GM19438 (cell line): ENCODE data around the gene SRRT.
A peak's percentile ranks its signal among the peaks of the same experiment; 100 is the strongest.

Experiments
- ATAC-seq: cut with Tn5 transposase; IDR thresholded peaks from one replicate; pipeline ENCODE4 v1.9.1; 2021; ENCODE audit warnings: low read depth; ENCODE audit not compliant: unreplicated experiment

SRRT gene

DNA sequence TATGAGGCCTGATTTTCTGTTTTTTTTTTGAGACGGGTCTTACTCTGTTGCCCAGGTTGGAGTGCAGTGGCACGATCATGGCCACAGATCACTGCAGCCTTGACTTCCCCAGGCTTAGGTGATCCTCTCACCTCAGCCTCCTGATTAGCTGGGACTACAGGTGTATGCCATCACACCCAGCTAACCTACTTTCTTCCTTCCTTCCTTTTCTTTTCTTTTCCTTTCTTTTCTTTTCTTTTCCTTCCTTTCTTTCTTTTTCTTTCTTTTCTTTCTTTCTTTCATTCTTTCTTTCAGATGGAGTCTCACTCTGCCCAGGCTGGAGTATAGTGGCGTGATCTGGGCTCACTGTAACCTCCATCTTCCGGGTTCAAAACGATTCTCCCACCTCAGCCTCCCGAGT, 3.8 kb downstream of the SRRT start:
- ATAC-seq, result no peak

DNA sequence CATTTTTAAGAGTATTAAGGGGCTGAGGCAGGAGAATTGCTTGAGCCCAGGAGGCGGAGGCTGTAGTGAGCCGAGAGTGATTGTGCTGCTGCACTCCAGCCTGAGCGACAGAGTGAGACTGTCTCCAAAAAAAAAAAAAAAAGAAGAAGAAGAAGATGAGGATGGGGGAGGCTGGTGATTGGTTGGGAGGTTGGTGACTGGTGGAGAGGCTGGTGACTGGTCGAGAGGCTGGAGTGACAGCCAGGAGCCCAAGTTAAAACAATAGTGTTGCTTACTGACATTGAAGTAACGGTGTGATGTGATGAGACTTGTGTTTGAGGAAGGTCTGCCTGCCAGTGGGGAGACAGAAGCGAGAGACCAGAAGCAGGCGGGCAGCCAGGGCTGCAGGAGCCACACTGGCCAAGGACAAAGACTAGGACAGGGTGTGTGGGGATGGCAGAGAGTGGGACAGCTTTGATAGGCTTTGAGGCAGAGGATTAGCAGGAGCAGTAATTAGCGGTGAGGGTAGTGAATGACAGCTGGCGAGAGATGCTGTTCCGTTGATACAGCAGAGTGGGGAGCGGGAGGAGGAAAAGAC, 4.9 kb downstream of the SRRT start:
- no peak for ATAC-seq

DNA sequence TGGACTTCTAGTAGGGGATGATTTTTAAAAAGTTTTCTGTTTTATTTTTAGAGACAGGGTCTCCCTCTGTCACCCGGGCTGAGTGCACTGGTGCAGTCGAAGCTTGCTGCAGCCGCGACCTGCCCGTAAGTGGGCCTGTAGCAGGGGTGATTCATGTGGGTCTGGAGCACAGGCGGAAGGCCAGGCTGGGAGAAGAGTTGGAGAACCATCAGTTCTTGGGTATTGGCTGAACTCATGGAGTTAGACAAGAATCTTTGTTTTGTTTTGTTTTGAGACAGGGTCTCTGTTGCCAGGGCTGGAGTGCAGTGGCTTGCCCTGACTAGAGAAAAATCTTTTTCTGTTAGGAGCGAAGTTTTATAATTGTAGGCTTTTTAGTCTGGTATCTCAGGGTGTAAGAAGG, 5.7 kb downstream of the SRRT start:
- no peak for ATAC-seq

DNA sequence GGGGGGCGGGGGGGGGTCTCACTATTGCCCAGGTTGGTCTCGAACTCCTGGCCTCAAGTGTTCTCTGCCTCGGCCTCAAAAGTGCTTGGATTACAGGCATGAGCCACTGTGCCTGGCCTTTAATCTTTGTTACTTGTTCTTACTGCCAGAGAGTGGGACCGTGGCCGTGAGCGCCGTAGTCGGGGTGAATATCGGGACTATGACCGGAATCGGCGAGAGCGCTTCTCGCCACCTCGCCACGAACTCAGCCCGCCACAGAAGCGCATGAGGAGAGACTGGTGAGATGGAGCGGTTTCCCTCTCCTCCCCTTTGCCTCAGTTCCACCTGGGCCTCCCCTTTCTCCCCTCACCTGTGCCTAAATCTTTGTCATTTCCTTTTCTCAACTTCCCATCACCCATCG, 6.2 kb downstream of the SRRT start:
- no peak for ATAC-seq

DNA sequence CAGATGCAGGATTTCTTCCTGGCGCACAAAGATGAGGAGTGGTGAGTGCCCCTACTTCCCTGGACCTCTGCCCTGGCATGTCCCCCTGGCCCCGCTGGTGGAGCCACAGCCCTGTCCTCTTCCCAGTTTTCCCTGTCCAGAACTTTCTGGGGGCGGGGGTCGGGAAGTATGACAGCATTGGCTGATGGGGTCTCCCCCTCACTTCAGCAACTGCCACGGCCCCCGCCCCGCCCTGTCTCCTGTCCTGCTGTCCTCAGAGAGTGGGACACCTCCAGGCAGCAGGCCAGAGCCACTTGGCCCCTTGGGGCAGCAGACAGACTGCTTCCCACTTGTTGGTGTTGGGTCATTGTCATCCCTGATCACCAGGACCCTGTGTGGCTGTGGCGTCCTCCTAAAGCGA, 7.3 kb downstream of the SRRT start:
- no peak for ATAC-seq

DNA sequence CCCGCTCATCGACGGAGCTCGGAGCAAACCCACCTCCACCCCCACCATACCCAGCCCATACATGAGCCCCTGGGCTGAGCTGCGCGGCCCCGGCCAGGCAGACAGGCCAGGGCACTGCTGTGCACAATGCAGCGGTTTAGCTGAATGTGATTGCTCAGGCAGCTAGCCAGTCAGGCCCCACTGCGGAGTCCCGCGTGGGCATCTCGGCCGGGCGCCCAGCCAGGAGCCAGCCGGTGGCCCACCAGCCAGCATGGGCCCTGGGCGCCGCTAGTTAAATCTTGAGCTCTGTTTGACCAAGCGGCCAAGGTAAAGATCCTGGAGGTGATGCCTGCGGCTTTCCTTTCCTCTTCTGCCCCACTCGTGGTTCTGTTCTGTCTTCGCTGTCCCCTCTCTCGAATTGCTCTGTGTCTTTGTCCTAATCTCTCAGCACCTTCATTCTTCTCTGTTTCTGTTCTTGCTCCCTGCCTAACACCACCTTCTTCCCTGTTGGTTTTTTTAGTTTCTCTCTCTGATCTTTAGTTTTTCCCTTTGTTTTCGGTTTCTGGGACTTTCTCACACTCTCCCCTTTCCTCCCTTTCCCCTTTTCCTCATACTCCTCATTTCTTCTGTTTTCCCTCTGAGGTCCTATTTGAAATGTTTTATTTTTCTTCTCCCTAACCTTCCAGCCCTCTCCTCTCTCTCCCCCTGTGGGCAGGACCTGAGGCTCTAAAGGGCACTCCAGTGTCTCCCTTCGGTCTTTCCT, 8.1 kb downstream of the SRRT start:
- ATAC-seq, result no peak

DNA sequence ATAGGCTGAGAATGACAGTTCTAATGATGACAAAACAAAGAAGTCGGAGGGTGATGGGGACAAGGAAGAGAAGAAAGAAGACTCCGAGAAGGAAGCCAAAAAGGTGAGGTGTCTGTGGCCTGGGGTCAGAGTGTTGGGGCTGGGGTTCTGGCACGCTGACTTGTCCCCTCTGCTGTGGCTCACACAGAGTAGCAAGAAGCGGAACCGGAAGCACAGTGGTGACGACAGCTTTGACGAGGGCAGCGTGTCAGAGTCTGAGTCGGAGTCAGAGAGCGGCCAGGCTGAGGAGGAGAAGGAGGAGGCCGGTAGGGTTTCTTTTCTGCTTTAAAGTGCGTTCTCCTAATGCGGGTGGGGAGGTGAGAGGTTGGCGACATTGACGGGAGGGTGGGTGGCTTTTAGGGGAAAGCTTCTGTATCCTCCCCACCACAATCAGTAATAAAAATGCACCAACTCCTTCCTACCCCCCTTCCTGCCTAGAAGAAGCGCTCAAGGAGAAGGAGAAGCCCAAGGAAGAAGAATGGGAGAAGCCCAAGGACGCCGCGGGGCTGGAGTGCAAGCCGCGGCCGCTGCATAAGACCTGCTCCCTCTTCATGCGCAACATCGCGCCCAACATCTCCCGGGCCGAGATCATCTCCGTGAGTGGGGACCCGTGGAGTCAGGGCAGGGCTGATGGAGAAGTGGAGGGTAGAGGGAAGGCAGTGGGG, 10.0 kb downstream of the SRRT start:
- no peak for ATAC-seq

DNA sequence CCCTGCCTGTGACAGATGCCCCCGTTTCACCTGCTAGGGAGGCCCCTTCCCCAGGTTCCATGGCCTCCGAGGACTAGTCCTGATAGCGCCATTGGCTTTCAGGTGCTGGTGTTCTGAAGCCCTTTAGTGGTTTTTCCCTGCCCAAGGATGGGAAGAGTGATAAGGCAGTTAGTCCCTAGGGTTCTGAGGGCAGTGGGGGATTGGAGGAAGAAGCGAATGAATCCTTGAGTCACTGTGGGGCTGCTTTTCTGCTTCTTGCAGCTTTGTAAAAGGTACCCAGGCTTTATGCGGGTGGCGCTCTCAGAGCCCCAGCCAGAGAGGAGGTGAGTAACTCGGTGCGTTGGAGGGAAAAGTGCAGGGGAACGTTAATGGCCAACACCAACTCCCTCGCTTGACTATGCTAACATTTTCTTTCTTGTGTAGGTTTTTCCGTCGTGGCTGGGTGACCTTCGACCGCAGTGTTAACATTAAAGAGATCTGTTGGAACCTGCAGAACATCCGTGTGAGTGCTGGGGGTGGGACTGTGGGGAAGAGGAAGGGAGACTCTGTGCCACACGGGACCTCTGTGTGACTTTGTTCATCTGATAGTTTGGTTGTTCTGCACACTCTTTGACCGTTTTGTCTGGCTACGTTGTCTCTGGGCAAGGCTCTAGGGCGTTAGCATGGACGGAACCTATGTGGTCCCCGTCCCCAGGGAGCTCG, 10.7 kb downstream of the SRRT start:
- no peak for ATAC-seq

DNA sequence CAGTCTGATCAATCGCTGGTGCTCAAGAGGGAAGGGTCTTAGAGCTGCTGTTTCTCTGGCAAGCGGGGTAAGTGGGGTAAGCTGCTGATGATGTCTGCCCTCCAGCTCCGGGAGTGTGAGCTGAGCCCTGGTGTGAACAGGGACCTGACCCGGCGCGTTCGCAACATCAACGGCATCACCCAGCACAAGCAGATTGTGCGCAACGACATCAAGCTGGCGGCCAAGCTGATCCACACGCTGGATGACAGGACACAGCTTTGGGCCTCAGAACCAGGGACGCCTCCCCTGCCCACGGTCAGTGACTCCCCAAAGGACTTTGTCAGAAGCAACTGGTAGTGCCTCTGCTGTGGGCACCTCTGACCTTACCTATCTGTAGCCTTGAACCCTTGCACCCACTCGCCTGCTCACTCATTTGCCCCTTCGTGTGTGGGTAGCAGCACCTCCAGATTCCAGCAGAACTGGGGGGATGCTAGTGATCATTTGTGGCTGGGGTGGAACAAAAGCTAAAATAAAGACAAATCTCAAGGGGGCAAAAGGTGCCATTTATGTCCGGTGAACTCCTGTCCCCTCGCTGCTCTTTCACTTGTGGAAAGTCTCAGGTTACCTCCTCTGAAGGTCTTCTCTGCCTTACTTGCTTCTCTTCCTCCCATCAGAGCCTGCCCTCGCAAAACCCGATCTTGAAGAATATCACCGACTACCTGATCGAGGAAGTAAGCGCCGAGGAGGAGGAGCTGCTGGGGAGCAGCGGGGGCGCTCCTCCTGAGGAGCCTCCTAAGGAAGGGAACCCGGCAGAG, 11.4 kb downstream of the SRRT start:
- ATAC-seq, result no peak

DNA sequence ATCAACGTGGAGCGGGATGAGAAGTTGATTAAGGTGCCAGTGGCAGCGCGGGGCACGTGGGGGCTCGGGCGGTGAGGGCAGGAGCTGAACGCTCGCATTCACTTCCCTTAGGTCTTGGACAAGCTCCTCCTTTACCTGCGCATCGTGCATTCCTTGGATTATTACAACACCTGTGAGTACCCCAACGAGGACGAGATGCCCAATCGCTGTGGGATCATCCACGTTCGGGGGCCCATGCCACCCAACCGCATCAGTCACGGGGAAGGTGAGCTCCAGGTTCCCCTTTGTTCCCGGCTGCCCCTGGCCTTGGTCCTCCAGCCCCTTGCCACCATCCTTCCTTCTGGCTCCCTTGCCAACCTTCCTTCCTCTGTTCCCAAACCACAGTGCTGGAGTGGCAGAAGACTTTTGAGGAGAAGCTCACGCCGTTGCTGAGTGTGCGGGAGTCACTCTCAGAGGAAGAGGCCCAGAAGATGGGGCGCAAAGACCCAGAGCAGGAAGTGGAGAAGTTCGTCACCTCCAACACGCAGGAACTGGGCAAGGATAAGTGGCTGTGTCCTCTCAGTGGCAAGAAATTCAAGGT, 12.1 kb downstream of the SRRT start:
- no peak for ATAC-seq

DNA sequence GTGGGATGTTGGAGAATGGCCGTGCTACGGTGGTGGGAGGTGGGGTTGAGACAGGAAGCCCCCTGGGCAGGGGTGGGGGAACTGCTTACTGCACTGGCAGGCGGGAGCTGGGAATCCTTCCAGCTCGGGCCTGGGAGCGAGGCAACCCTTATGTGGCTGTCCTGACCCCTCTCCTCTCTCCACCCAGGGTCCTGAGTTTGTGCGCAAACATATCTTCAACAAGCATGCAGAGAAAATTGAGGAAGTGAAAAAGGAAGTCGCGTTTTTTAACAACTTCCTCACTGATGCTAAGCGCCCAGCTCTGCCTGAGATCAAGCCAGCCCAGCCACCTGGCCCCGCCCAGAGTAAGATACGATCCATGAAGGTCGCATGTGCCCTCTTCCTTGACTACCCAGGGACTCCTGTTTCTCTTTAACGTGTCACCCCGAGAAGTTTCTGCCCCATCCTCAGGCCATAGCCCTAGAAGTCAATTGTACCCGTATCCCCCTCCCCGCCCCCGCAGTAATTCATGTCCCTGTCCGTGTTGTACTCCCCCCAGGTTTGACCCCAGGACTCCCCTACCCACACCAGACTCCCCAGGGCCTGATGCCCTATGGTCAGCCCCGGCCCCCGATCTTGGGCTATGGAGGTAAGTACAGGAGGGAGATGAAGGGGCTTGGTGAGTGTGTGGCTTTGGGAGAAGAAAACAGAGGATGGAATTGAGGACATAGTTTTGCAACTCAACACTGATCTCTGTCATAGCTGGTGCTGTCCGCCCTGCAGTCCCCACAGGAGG, 12.8 kb downstream of the SRRT start:
- no peak for ATAC-seq

DNA sequence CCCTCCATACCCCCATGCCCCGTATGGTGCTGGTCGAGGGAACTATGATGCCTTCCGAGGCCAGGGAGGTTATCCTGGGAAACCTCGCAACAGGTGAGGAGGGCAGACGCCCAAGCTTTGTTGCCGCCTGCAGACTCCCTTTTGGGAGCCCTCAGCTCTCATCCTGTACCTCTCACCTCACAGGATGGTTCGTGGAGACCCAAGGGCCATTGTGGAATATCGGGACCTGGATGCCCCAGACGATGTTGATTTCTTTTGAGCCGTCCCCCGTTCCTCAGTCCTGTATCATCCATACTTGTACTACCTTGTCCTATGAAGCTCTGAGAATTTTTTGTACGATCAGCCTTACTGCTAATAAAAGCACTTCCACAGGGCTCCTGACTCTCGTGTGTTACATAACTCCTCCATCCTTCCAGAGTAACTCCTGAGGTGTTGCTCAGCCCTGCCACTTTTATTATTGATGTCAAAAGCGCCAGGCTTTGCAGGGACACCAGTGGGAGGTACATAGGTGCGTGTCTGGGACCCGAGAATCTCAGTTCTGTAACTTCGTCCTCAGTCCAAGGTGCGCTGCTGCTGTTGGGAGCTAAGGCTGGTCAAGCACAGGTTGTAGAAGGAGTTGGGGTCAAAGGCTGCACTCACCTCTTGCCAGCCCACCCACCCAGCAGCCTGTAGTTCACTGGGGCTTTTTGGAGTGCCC, 13.5 kb downstream of the SRRT start:
- no peak for ATAC-seq

DNA sequence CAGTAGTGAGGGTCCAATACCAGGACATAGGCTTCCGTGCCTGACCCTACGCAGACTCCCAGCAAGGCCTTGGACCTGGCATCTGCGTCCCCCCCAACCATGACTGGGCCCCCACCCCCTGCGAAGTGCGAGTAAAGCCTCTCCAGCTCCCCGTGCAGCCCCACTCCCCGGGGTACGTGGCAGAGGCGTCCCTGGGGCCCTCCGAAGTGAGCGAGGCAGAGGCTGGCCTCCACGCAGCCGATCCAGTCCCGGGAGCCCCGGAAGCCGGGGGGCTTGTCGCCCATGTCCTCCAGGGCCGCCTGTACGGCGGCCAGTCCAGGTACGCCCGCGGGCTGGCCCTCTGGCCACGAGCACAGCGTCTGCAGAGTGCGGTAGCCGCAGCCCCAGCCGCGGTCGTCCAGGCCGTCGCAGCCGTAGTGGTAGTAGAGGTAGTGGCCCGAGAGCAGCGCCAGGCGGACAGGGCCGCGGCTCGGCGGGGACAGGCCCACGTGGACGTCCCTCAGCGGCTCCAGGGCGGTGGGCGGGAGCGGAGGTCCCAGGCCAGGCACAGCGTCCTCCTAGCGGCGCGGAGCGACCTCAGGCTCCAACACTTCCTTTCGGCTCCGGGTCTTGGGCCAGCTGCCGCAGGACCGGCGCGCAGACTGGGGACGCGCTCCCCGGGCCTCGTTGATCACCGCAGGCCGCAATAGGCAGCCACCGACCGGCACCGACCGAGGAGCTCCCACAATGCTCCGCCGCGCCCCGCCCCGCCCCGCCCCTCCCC, 14.3 kb downstream of the SRRT start, which contains the start of gene UFSP1:
TSS of gene UFSP1 (minus strand) at position 728 of the 763 bp plus-strand sequence. CDS start at position 284, 444 bp downstream.
- ATAC-seq, result peak; percentile 24

DNA sequence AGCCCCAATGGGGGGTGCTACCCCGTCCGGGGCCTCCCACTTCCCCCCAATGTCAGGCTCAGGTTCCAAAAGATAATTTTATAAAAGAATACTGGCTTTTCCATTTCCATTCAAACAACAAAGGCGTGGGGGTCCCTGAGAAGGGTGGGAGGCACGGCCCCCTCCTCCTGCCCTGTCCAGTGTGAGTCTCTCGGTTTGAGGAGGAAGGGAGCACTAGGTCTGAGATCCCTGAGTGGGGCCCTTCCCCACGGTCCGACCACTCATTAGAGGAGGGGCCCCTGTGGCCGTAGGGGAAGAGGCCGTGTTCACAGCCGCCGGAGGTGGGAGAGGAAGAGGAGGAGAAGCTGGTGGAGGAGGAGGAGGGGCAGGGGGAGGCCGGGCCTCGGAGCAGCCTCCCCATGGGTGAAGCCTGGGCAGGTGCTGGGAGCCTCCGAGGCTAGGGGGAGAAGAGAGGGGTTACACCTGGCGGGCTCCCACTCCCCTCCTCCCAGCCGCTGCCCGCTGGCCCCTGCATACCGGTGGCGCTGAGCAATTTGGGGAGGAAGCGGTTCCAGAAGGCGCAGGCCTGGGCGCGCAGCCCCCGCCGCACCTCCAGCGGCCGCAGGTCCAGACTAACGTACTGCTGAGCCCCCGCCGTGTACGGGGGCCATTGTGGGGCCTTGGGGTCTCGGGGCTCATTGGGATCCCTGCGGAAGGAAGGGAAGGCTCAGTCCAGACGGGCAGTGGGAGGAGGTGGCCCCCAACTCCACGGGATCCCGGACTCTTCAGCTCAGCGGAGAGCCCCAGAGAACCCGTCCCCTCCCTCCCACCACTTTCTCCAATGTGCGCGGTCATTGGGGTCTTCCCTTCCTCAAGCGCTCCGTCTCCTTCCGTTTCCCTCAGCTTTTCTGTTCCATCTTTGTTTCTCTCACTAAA, 16.0 kb downstream of the SRRT start:
- ATAC-seq, result no peak

DNA sequence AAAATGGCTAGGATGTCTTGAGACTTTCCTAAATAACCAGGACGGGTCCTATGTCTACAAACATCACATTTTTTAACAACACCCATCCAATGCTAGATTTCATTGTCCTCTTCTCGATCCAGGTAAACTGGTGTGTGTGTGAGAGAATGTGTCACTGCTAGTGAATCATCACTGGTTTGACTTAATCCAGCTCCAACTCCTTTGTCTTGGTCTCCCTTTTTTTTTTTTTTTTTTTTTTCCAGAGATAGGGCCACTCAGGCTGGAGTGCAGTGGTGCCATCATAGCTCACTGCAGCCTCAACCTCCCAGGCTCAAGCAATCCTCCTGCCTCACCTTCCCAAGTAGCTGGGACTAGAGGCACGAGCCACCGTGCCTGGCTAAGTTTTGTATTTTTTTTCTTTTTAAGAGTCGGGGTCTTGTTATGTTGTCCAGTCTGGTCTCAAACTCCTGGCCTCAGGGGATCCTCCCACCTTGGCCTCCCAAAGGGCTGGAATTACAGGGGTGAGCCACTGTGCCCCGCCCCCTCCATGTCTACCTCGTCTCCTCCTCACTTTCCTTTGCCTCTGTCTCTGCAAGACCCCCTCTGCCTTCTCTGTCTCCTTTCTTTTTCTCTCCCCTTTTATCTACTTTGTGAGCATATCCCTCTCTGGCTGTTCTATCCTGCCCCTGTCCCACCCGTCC, 16.8 kb downstream of the SRRT start:
- no peak for ATAC-seq
